NCI-H128 (cell line): ENCODE data around the gene DLGAP1.
A peak's percentile ranks its signal among the peaks of the same experiment; 100 is the strongest.

Experiments
- DNase-seq: peaks from one replicate; lab custom pipeline; 2025; ENCODE audit not compliant: unreplicated experiment; lab: John Stamatoyannopoulos, UW

The DLGAP1 gene

DNA sequence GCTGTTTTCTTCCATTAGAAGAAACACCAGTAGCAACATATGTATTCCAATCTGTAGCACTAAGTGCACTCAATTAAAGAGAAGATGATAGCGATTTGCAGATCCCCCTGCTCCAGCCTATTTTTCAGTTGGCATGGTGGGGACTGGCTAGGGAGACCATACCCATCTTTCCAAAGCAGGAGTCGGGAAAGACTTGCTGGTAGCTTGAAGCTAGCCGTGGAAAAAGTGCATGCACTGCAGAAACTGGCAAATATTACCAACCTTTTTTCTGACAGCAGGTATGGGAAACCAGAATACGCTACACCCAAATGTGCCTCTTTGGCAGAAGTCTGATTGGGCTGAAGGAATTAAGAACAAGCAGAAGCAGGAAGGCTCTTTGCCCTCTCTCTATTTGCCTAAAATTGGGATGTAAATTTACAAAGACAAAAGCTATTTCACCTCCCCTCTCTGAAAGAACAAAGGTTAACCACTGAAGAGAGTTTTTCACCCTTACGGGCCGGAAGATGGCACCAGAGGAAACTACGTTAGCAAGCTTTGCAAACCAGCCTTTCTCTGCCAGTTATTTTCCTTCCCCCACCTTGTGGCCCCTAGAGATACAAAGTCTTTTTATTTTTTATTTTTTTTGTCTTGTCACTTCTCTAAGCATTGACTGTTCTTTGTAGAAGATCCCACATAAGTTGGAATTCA is 273.1 kb downstream of the DLGAP1 start:
- DNase-seq, result no peak

DNA sequence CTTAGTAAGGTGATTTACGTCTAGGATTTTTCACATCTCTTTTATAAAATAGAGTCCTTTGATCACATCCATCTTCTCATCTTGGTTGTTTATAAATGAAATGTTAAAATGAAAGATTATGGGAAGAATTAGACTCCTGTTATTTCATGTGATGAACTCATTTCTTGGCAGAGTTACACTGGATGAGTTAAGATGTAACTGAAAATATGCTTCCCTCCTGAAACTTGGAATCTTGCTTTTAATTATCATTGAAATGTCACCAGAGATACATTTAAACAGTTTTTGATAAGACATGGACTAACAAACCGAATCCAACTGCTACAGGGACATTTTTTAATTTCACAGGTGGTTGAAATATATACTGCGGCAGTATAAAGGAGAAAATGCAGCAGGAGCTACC is 274.0 kb downstream of the DLGAP1 start:
- no peak for DNase-seq

DNA sequence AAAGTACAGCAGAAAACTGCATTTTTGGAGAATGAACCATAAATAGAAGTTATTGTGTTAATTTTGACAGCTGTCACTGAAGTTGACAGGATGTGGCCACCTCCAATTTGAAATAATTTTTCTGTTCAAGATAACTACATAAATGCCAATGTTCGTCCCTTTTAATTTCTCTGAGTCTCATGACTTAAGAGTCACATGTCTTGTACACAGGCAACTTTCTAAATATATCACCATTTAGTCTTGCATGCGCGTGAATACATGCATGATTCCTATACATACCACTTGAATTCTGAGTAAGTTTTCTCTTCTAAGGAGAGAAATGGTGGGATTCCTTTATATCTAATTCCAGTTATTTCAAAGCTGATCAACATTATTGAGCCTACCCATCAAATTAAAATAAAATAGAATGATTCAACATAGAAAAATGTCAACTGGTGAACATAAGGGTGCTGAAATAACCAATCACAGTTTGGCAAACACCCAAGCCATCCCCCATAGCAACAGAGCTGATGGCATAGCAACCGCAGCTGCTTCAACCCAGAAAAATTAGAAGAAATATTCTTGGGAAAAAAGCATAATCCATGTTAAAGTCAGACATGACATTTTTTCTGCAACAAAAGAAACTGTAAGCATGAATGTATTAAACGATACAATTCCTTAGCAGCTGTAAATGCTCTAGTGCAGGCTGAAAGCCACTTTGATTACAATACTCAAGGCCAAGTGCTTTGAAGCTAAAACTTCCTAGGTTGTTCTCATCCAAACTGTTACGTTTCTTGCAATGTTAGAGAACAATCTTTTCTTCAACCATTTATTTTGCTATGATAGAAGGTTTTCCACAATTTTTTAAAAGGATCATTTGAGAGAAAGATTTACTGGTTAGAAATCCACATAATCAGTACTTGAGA is 282.7 kb downstream of the DLGAP1 start:
- DNase-seq, result no peak

DNA sequence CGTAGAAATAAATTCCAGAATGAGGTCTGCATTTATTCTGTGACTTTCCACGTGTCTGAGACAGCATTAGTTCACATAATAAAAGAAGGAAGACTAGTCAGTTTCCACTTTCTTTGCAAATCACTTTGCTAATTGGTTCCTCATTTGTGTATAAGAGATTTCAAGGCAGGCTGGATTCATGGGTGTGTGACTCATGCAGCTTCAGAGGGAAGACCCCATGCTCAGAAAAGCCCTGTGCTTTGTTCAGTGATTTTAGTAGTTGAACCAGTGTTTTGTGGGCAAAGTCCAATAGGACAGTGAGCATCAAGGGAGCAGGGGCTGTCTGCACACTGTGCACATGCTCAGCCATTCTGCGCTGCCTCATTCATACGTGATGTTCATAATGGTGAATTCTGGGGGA is 297.8 kb downstream of the DLGAP1 start:
- no peak for DNase-seq

DNA sequence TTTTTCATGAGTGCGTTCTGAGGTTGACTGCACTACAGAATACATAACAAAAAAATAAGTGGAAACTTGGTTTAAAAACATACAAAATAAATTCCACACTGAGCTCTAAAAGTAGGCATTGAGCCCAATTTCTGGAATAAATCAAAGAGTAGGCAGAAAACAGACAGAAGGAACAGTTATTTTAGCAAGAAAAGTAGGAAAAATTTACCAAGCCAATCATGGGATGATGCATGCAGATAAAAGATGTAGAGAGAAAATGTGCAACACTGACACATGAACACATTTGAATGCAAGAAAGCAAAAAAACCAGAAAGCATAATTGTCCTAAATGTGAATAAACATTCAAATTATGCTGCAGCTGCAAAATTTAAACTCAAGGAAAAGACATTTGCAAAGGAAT is 308.3 kb downstream of the DLGAP1 start:
- no peak for DNase-seq

DNA sequence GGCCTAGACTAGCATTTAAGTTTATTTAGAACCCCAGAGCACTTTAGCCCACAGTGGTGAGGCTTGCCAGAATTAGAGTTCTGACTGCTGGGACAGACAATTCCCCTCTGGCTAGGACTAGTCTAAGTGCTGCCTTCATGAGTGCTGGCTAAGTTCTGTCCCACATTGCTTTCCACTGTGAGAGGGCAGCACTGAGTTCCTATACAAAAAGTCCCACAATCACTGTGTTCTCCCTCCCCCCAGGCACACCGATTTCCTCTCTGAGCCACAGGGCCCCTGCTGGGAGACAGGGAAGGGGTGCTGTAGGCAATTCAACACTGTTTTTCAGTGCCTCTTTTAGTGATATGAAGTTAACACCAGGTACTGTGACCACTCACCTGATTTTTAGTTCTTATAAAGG is 310.9 kb downstream of the DLGAP1 start:
- no peak for DNase-seq

DNA sequence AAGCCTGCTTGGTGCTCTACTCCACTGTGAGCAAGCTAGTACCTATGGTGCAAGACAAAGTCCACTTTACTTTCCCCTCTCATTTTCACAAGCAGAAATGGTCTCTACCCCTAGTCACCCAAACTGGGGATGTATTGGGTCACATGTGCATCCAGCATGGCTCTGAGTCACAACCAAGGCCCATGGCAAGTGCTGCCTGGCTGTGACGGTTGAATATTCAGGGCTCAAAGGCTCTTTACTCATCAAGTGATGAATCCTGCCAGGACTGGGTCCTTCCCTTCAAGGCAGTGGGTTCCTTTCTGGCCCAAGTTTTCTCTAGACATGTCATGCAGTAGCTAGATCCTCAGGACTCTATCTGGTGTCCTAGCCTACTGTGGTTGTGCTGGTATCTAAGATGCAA is 311.5 kb downstream of the DLGAP1 start:
- no peak for DNase-seq

DNA sequence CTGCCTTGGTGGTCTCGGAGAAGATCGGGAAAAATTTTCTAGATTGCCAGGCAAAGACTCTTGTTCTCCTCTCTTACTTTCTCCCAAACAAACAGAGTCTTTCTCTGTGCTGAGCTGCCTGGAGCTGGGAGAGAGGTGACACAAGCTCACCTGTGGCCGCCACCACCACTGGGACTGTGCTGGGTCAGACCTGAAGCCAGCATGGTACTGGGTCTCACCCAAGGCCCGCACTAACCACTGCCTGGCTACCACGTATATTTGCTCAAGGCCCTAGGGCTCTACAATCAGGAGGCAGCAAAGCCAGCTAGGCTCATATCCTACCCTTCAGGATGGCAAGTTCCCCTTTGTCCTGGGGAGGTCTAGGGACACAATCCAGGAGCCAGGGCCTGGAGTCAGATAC is 312.2 kb downstream of the DLGAP1 start:
- no peak for DNase-seq

DNA sequence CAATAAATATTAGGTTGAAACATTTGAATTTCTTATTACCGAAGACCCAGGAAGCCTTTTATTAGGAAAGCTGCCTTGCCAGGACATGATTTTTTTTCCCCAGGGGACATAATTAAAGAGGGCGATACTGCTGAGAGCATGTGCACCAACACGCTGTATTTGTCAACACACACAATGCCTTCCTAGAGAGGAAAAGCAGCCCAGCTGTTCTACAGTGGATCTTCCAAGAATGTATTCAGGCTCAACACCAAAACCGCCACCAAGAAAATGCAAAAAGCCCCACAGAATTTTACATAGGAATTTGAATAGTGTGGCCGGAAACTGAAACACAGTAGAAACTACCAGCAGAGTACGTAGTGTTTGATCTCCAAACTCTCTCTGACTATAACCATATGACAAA is 320.4 kb downstream of the DLGAP1 start:
- DNase-seq, result no peak

DNA sequence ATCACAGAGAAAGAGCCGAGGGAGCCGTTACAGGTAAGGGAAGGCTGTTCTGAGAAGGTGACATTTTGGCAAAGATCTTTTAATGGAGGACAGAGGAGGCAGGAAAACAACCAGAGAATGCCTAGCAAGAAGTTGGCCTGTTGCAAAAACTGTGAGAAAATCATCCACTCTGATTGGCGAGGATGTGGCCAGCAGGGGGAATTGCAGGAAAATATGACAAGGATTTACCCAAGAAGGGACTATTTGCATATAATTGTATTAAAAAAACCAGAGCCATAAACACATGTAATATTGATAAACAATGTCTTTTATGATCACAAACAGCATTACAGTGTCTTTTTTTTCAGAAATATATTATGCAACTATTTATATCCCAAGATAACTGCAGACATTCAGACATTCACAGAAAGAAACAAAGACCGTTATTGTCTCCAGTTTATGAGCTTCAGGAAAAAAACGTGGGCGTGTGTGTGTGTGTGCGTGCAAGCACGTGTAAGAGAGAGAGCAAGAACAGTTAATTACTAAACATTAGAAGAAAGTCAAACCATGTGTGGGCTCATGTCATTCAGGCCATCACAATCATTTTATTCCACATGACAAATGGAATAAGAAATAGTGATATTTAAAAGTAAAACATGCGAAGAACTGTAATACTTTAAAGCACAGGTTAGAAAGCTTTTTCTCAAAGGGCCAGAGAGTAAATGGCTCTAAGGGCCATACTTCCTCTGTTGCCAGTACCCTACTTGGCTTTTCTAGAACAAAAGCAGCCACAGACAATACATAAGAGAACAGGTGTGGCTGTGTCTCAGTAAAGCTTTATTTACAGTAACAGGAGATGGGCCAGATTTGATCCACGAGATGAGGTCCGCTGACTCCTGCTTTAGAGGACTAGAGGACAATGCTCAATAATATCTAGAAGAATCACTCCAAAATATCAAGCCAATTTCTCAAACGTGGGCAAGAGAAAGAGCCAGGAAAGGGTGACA is 324.1 kb downstream of the DLGAP1 start:
- no peak for DNase-seq

DNA sequence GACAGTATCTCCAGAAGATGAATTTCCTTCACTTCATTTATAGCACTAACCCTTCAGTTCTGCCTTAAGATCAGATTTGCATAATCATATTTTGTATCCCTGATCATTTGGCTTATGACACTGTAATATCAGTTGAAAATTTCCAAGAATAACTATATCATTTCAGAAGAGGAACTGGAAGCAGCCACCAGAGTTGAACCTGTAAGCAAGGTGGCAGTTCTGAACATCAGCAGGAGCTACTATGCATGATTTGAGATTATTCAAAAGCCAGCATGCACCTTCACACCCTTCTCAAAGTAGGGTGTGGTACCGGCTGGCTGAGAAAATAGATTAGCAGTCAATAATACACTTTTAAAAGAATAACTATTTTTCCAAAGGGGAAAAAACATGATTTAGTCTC is 328.2 kb downstream of the DLGAP1 start:
- DNase-seq, result no peak

DNA sequence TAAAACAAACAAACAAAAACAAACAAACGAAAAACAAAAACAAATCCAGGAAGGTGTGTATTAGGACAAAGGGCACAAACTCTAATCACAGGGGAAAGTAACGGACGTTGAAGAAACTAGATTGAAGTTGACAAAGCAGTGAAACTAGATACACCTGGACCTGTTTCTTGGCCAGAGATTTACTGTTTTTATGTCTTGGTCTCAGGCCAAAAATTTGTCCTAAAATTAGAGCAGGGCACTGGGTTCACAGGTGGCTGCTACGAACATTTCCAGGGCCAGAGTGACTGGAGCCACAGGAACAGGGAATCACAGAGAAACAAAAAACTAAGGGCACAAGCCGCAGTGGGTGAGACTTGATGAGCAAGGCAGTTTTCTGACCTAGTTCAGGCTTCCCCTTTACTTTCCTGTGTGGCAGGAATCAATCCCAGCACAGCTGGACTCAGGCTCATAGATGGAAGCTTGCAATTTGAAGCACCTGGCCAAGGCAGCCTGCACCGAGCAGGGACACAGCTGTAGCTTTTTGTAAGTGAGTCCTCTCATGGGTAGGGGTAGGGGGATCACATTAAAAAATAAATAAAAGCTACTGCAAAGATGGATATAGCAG is 329.4 kb downstream of the DLGAP1 start:
- DNase-seq, result peak; percentile 39

DNA sequence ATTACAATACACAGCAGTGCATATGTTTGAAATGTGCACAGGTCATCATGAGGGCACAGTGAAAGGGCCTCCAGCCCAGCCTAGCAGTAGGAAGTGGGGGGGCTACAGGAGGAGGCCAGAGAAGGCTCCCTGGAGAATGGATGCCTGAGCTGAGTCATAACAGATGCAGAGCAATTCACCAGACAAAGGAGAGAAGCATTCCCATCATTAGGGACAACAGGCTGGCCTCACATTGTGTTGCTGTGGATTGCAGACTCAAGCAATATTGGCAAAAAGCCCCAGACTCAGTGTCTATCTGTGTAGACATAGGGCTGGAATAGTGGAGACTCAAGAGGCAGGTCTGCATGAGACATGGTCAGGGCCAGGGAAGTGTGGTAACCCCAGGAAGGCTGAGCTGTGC is 329.9 kb downstream of the DLGAP1 start:
- no peak for DNase-seq

DNA sequence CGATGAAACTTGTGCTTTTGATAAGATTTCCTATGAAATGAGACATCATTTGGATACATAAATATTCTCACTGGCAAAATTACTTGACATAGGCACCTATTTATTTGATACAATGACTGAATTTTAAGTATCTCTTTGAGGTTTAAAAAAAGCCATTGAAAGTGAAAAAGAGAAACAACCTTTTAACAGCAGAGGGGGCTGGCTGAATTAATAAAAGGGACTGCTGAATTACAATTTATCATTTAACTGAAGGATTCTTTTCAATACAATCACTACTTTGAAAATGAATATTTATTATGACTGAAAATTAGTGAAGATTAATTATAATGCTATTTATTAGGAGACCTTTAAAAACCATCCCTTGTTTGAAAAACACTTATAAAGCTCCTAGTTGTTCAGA is 335.3 kb downstream of the DLGAP1 start:
- DNase-seq, result no peak

DNA sequence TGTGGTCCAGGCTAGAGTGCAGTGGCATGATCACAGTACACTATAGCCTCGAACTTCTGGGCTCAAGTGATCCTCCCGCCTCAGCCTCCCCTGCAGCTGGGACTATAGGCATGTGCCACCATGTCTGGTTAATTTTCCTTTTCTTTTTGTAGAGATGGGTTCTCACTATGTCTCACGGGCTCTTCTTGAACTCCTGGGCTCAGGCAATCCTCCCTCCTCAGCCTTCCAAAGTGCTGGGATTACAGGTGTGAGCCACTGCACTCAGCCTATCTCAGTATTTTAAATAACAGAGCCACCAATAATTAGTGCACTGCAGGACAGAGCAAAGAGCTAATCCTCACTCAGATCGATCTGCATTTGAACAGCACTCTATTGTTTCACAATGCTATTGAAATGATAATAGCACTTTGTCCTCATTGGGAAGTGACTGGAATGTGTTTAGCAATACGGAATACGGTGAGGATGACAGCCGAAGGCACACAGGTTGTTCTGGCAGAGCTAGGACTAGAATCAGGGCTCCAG is 335.9 kb downstream of the DLGAP1 start:
- no peak for DNase-seq

DNA sequence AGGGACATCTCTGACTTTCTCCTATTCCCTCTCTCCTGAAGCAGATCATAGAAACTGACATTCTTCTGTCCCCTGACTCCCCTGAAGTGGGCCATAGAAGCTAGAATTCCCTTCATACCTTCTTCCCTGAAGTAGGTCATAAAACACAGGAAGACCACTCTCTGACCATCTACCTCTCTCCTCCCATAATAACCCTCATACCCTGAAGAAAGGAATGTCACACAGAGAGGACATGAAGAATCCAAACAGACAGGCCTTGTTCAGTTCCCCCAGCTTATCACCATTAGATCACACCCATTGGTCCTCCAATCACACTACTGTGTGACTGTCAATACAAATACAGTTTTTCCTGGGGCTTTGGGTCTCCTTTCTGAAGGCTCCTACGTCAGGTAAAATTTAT is 347.1 kb downstream of the DLGAP1 start:
- DNase-seq, result no peak

DNA sequence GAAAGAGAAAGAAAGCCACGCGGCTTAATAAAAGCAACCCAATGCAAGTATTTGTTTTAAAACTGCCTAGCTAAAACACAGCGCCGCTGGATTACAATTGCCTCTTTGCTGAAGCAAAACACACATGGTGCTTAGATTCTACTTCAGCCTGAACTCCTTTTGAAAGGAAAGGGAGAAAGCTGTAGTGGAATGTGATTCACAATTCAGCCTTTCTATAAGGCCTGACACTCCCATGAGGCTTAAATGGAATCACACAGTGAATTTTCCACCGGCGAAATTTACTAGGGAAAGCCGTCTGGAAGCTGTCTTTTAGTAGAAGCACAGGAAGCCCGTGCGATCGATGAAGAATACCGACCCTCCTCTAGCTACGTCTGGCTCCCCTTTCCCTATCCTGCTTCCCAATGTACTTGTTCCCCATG is 348.0 kb downstream of the DLGAP1 start:
- DNase-seq, result no peak

DNA sequence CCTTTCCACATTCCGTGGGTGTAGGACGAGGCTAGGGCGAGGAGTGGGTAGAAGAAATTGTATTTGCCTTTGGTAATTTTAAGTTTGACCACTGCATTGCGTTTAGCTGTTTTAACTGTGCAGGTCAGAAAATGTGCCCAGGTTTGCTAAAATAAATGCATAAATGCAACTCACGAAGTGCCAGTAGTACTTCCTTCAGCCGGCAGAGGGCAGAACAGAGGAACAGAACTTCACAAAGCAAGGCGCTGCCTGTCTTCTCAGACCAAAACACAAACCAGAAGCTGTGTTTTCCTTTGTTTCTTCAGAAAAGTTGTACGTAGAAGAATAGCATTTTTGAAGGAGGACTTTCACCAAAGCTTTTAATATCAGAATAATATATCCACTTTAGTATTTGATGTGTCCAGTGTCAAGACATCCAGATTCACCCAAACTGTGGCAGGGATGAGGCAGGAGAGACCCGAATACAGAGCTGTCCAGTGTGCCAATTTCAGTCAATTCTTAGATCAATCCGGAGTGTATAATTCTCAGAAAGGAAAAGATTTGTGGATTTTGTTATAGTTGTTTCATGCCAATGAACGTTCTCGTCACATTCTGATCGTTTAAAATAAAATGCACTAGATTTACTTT is 348.6 kb downstream of the DLGAP1 start:
- peak; percentile 45 for DNase-seq

DNA sequence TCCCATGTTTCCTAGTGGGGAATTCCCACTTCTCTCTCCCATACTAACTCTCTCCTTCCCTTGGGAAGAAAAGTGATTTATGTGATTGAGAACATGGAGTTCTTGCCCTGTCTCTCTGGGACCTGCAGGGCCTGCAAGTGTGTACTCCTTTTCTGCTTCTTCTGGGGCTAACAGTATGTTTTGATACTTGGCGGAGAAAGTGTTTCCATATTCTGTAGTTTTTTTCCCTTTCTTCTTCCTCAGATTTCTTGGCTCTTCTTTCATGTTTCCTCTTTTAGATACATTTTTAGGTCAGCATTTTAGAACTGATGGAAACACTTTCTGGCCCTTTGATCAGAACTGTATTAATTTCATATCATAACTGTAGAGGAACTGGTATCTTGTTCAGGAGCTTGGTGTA is 352.2 kb downstream of the DLGAP1 start:
- DNase-seq, result no peak

DNA sequence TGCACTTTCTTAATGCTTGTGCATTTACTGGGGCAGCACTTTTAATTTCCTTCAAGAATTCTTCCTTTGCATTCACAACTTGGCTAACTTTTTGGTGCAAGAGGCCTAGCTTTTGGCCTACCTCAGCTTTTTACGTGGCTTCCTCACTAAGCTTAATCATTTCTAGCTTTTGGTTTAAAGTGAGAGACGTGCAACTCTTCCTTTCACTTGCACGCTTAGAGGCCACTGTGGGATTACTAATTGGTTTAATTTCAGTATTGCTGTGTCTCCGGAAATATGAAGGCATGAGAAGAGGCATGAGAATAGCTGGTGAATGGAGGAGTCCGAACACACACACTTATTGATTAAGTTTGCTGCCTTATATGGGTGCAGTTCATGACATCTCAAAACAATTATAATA is 354.1 kb downstream of the DLGAP1 start:
- no peak for DNase-seq
